ENCODE results near the gene SLC9C1. TPM values are rescaled to one million over a fixed set of nuclear protein-coding genes. Genes with fewer than 3 reads are reported as not detected.

SLC9C1 gene
- total RNA-seq, 4 donors from 2014 or later, result not detected

DNA sequence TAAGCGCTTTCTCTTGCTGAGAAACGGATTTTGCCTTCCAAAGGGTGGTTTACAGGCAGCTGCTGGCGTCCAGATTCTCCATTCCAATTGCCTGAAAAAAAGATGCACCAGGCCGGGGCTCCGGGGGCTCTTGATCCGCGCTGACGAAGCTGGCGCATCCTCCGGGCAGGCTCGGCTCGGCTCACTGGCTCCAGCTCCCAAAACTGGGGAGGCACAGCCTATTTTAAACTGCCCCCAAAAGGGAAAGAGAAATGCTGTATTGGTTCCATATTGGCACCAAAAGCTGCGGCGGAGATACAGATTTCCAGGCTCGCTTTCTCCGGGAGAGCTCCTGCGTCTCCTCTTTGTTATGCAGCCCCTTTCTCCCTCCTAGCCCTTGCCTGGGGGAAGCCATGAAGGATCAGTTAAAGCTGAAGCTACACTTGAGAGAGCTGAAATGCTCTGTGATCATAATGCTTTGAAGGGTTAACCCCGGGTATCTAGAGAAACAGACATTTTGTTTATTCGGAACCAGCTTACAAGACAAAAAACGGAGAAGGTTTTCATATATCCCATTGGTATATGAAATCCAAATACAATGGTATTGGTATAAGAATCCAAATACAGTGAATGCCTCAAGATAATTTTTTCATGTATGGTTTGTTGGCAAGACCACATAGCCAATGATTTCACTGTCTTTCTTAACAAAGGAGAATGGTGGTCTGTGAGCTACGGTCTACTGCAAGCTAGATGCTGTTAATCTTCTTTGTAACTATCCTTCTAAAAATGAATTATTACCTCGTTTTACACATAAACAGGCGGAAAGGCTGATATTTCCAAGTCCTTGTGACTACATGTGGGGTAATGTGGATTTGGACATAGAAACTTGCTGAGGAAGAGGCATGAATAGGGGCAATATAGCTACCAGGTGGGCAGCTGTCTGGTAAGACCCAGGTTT is 39.6 kb upstream of the SLC9C1 start:
- H3K36me3 ChIP-seq, result no peaks in the 10 kb centered on the region
- H3K27me3 ChIP-seq, result peaks cover 4% of the 10 kb centered on the region
- in situ Hi-C loops (cut with MboI; ENCODE audit: low pct_ligation_motif_present in 1 of 4, low pct_unique_long_range_greater_than_20kb in 1 of 4, low sequenced_read_pairs in 3 of 4), result no loop called here
- TF ChIP-seq, protein P1, sequence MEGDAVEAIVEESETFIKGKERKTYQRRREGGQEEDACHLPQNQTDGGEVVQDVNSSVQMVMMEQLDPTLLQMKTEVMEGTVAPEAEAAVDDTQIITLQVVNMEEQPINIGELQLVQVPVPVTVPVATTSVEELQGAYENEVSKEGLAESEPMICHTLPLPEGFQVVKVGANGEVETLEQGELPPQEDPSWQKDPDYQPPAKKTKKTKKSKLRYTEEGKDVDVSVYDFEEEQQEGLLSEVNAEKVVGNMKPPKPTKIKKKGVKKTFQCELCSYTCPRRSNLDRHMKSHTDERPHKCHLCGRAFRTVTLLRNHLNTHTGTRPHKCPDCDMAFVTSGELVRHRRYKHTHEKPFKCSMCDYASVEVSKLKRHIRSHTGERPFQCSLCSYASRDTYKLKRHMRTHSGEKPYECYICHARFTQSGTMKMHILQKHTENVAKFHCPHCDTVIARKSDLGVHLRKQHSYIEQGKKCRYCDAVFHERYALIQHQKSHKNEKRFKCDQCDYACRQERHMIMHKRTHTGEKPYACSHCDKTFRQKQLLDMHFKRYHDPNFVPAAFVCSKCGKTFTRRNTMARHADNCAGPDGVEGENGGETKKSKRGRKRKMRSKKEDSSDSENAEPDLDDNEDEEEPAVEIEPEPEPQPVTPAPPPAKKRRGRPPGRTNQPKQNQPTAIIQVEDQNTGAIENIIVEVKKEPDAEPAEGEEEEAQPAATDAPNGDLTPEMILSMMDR (IDR thresholded peaks at IDR 0.05), result no peak
- TF ChIP-seq POLR2A (IDR thresholded peaks at IDR 0.05), result no peak
- TF ChIP-seq EP300 (IDR thresholded peaks at IDR 0.05; ENCODE audit: low read depth), result no peak
- TF ChIP-seq POLR2AphosphoS5 (IDR thresholded peaks at IDR 0.05), result no peak
- peak overlapping the region; percentile 73 to 83 (median 76) for H3K27ac ChIP-seq
- H3K4me1 ChIP-seq, result peaks cover 6 to 22% (median 16%) of the 10 kb centered on the region in 4 donors
- WGBS, 2 donors (ENCODE audit: low coverage in 1 of 2), result 5 to 6% methylated on average over 5 to 22 of the region's 23 CpGs
- intact Hi-C loops (cut with DNase I; ENCODE audit: low total_unique reads), result no loop called here
- H3K9me3 ChIP-seq, result no peaks in the 10 kb centered on the region
- peak overlapping the region; percentile 44 to 73 (median 66) for H3K4me3 ChIP-seq
- DNase-seq, result no peak

DNA sequence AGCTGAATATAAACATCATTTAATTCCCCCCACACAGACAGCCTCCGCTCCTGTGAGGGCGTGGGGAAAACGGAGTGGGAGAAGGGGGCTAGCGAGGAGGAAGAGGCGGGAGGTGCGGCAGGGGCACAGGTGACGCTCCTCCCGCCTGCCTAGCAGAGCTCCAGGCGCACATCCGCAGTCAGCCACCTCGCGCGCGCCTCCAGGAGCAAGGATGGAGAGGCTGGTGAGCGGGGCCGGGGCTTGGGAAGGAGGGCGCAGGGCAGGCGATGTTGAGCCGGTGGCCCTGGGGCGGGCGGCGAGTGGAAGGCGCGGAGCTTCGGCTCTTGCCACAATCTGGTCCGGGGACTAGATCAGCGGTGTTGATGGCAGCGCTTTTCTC is 39.0 kb upstream of the SLC9C1 start, which contains the start of gene CD200:
Gene CD200 (plus strand): TSS at position 155 of the 379 bp plus-strand sequence. CDS start 57 bp downstream, at position 212.
- DNase-seq, result peak; percentile 68
- H3K4me3 ChIP-seq, result peak within 1 kb of the TSS; percentile 44 to 73 (median 66)
- in situ Hi-C loops (cut with MboI; ENCODE audit: low pct_ligation_motif_present in 1 of 4, low pct_unique_long_range_greater_than_20kb in 1 of 4, low sequenced_read_pairs in 3 of 4), result no loop called here
- peak within 1 kb of the TSS; percentile 73 to 83 (median 76) for H3K27ac ChIP-seq
- TF ChIP-seq POLR2AphosphoS5 (IDR thresholded peaks at IDR 0.05) (peak in 2 of 3 donors; percentile 50 to 55), EP300 (IDR thresholded peaks at IDR 0.05; ENCODE audit: low read depth) (no peak), POLR2A (IDR thresholded peaks at IDR 0.05) (peak; percentile 35)
- TF ChIP-seq, protein P1 (IDR thresholded peaks at IDR 0.05), result peak in 2 of 5 experiments; percentile 21 to 29
- H3K27me3 ChIP-seq, result peaks cover 4% of the 10 kb centered on the region
- intact Hi-C loops (cut with DNase I; ENCODE audit: low total_unique reads), result no loop called here
- H3K4me1 ChIP-seq, result peaks cover 6 to 22% (median 16%) of the 10 kb centered on the region in 4 donors
- H3K9me3 ChIP-seq, result no peaks in the 10 kb centered on the region
- 2 to 13% methylated on average over 3 to 28 of the region's 28 CpGs for WGBS, 2 donors (ENCODE audit: low coverage in 1 of 2)
- no peaks in the 10 kb centered on the region for H3K36me3 ChIP-seq

DNA sequence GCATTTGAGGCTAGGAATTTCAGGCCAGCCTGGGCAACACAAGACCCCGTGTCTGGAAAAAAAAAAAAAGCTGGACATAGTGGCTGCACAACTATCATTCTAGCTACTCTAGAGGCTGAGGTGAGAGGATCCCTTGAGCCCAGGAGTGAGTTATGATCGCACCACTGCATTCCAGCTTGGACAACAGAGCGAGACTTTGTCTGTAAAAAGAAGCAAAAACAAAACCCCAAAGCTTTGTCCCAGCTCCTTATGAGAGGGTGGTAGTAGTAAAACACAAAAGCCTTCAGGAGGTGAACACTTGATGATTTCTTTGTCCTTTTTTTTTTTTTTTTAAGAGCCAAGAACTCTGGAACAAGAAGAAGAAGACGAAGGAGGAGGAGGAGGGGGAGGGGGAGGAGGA is 37.8 kb upstream of the SLC9C1 start:
- in situ Hi-C loops (cut with MboI; ENCODE audit: low pct_ligation_motif_present in 1 of 4, low pct_unique_long_range_greater_than_20kb in 1 of 4, low sequenced_read_pairs in 3 of 4), result no loop called here

More for the DNA sequence above, 37.8 kb upstream of the SLC9C1 start:
- Histone ChIP-seq H3K27ac (no peak overlapping the region), H3K4me1 (peaks cover 6 to 22% (median 16%) of the 10 kb centered on the region in 4 donors), H3K4me3 (no peak overlapping the region), H3K36me3 (no peaks in the 10 kb centered on the region), H3K9me3 (no peaks in the 10 kb centered on the region), H3K27me3 (peaks cover 4% of the 10 kb centered on the region)
- no peak for DNase-seq
- TF ChIP-seq POLR2A (IDR thresholded peaks at IDR 0.05) (no peak), POLR2AphosphoS5 (IDR thresholded peaks at IDR 0.05) (no peak), EP300 (IDR thresholded peaks at IDR 0.05; ENCODE audit: low read depth) (no peak)
- TF ChIP-seq, protein P1 (IDR thresholded peaks at IDR 0.05), result no peak
- WGBS, 2 donors (ENCODE audit: low coverage in 1 of 2), result 88 to 90% methylated on average over 3 to 4 of the region's 4 CpGs
- intact Hi-C loops (cut with DNase I; ENCODE audit: low total_unique reads), result no loop called here
